GM12878 (cell line): ENCODE results near the gene LHB. TPM values are rescaled to one million over a fixed set of nuclear protein-coding genes. Genes with fewer than 3 reads are reported as not detected.
"Not testable (repeated sequence)": the region's sequence is repeated elsewhere in the genome, so short reads cannot be mapped to it uniquely, and the experiment has no call there.

Source experiments
- ATAC-seq: fragments of 200-7000 bp; cut with Tn5 transposase; 3 replicates; pipeline ENCODE4 v1.9.1; 2020; ENCODE audit warnings: mild to moderate bottlenecking, moderate library complexity
- BruUV-seq: library from RNA; stranded (reverse); fragments of 400-500 nt; replicated peaks from 2 replicates; lab custom pipeline; 2021; lab: Mats Ljungman, UMichigan
- CTCF ChIA-PET: fragments of 300-600 bp; sonication (Branson Sonifier 250); formaldehyde crosslinking; extraction: SDS; loops from one replicate; lab custom pipeline; 2021; ENCODE audit warnings: inconsistent platforms; lab: Yijun Ruan, JAX
- POLR2A ChIA-PET: fragments of 350-600 bp; formaldehyde crosslinking; extraction: SDS; loops from one replicate; lab custom pipeline; 2021; ENCODE audit warnings: inconsistent platforms; lab: Charles Lee
- RAD21 ChIA-PET: fragments of 300-600 bp; sonication (Branson Sonifier 250); formaldehyde crosslinking; loops from one replicate; lab custom pipeline; 2023; ENCODE audit warnings: antibody characterized with exemption; ENCODE audit not compliant: unreplicated experiment; lab: Charles Lee
- SMC1A ChIA-PET: fragments of 300-600 bp; sonication (Branson Sonifier 250); formaldehyde crosslinking; loops from one replicate; lab custom pipeline; 2023; ENCODE audit not compliant: unreplicated experiment, uncharacterized antibody; lab: Charles Lee
- DNase-seq: peaks from one replicate; pipeline ENCODE4 v3.0.0-alpha.2; 2011; ENCODE audit warnings: low read depth, low spot score
- FAIRE-seq: peaks from 3 replicates; lab custom pipeline; 2011; peaks lifted over from hg19 to GRCh38; lab: Jason Lieb, UNC
- H2AFZ ChIP-seq: 2 replicates; pipeline ENCODE4 v1.6.0; 2011; ENCODE audit warnings: low read depth, low read length, control low read depth; ENCODE audit not compliant: control insufficient read depth
- H3K27ac ChIP-seq: 2 replicates; pipeline ENCODE4 v1.5.1; 2011; ENCODE audit warnings: control low read depth; ENCODE audit not compliant: control insufficient read depth, insufficient read depth
- H3K27me3 ChIP-seq, 2 experiments: replicated peaks in 1 of 2; 2 replicates each; pipeline versions ENCODE4 v1.6.0 to v1.6.1; 2011; ENCODE audit warnings: low read length in 1 of 2; ENCODE audit not compliant: control insufficient read depth in 2 of 2, insufficient read depth in 2 of 2
- H3K36me3 ChIP-seq, 2 experiments: 2 replicates each; pipeline ENCODE4 v1.5.1; 2011; ENCODE audit warnings: low read length in 1 of 2; ENCODE audit not compliant: control insufficient read depth in 2 of 2, insufficient read depth in 2 of 2
- H3K4me1 ChIP-seq: 2 replicates; pipeline ENCODE4 v1.6.1; 2011; ENCODE audit warnings: mild to moderate bottlenecking, low read length, moderate library complexity, mixed read lengths; ENCODE audit not compliant: control insufficient read depth, insufficient read depth
- H3K4me2 ChIP-seq: 2 replicates; pipeline ENCODE4 v1.6.0; 2011; ENCODE audit warnings: control low read depth; ENCODE audit not compliant: control insufficient read depth, insufficient read depth
- H3K4me3 ChIP-seq: fragments of 200-600 bp; sonication (generic); 2 replicates; pipeline ENCODE4 v1.5.1; 2016
- H3K79me2 ChIP-seq: 2 replicates; pipeline ENCODE4 v1.6.0; 2011; ENCODE audit warnings: low read length; ENCODE audit not compliant: control insufficient read depth, insufficient read depth
- H3K9ac ChIP-seq: 2 replicates; pipeline ENCODE4 v1.8.0; 2011; ENCODE audit warnings: low read length, control low read depth, mixed read lengths; ENCODE audit not compliant: control insufficient read depth, insufficient read depth
- H3K9me3 ChIP-seq: replicated peaks from 3 replicates; pipeline ENCODE4 v1.5.1; 2011; ENCODE audit warnings: mild to moderate bottlenecking, low read length; ENCODE audit not compliant: control insufficient read depth, insufficient read depth
- H4K20me1 ChIP-seq: 2 replicates; pipeline ENCODE4 v1.6.0; 2011; ENCODE audit not compliant: control insufficient read depth, insufficient read depth
- WGBS: methylation state at CpG from one replicate; pipeline ENCODE4 v1.1.6; 2016; ENCODE audit warnings: low lambda C conversion rate; ENCODE audit not compliant: insufficient replicate concordance, insufficient coverage; ENCODE audit errors: missing lambda C conversion rate; 5-methylcytosine and 5-hydroxymethylcytosine counted together
- in situ Hi-C: fragments of 300-500 bp; cut with MboI; formaldehyde crosslinking; loops from 9 replicates; pipeline ENCODE4 v1.14.3; 2018; ENCODE audit warnings: mixed read lengths
- intact Hi-C: fragments of 100-400 bp; cut with micrococcal nuclease; formaldehyde crosslinking; loops from one replicate; pipeline ENCODE4 v1.14.2; 2022; ENCODE audit not compliant: unreplicated experiment
- polyA plus RNA-seq, 11 experiments: library from polyadenylated mRNA; depleted of rRNA in 4 of 11; unstranded in 6 of 11; stranded (reverse) in 5 of 11; fragments of >200 nt; fragmentation: Nextera tagmentation in 4 of 11; fragmentation: Illumina TruSeq in 1 of 11; extraction: Ambion mirVana in 4 of 11; extraction: Trizol in 1 of 11; gene quantifications; 1 replicate in 1 of 11; 2 replicates in 10 of 11; pipeline versions ENCODE4 v1.2.1 to v1.2.3, GENCODE V29; 2011 to 2016; ENCODE audit warnings: inconsistent platforms in 2 of 11, missing spikeins in 2 of 11, low read depth in 1 of 11
- total RNA-seq, 4 experiments: library from RNA; depleted of rRNA in 3 of 4; stranded (reverse); fragments of >200 nt in 3 of 4; fragmentation: Illumina TruSeq in 1 of 4; extraction: Trizol in 1 of 4; gene quantifications; 2 replicates each; pipeline versions ENCODE4 v1.2.1 to v1.2.3, GENCODE V29; 2013 to 2021

Gene LHB
- total and polyA plus RNA-seq, 10 of the 15 experiments (the other 5 are each of a cell fraction or from before 2014, with no cell fraction given), result 0.20 to 0.72 (median 0.46) TPM; not detected in 5

DNA sequence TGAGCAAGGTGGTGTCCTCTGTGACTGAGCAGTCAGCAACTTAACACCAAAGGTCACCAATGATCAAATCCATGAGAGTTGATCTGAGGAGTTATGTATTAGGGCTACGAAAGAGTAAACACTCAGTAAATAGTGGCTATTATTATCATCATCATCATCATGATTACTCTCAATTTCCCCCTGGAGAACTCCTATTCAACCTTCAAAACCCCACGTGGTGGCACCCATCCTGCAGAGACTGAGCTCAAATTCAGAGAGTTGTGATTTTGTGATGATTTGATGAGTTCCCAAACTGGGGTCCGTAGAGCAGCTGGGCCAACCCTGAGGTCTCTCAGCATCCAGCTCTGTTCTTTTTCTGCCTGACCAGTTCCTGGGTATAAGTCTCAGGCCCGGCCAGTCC is 32.9 kb upstream of the LHB start:
- POLR2A ChIA-PET, FAIRE-seq, BruUV-seq: not testable (repeated sequence)

DNA sequence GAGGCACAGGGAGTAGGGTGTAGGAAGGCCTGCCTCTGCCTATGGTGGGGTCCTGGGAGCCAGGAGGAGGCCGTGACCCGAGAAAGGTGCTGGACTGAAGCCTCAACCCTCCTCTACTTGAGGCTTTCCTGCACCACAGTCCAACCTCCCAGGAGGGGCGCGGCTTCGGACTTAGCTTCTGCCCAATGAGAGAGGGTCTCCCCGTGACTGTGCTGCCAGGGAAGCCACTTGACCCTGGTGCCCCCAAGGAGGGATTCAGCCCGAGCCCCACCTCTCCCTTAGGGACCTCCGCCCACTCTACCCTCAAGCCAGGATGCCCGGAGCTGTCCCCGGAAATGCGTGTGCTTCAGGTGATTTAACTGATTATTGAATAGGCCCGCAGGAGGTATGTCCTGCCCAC is 32.1 kb upstream of the LHB start, which contains the start of gene CGB8:
Gene CGB8 (minus strand): TSS at position 101 of the 400 bp plus-strand sequence. CDS start 372 bp downstream, outside the sequence.
- WGBS, result 50% methylated on average over 6 of the region's 12 CpGs
- intact Hi-C loops, H3K27ac ChIP-seq, H3K9me3 ChIP-seq, H3K4me3 ChIP-seq, POLR2A ChIA-PET, H3K4me2 ChIP-seq, H3K4me1 ChIP-seq, H2AFZ ChIP-seq, H3K27me3 ChIP-seq, H3K79me2 ChIP-seq, H4K20me1 ChIP-seq, DNase-seq, BruUV-seq, SMC1A ChIA-PET, in situ Hi-C loops, H3K36me3 ChIP-seq, ATAC-seq, CTCF ChIA-PET, H3K9ac ChIP-seq, RAD21 ChIA-PET, FAIRE-seq: not testable (repeated sequence)

More for the DNA sequence above, 32.9 kb upstream of the LHB start:
- 5% methylated on average over 2 of the region's 4 CpGs for WGBS
- H3K9me3 ChIP-seq, CTCF ChIA-PET, H3K4me1 ChIP-seq, H3K79me2 ChIP-seq, in situ Hi-C loops, intact Hi-C loops, RAD21 ChIA-PET, H3K4me3 ChIP-seq, H3K27me3 ChIP-seq, H3K4me2 ChIP-seq, H3K9ac ChIP-seq, ATAC-seq, H3K36me3 ChIP-seq, H4K20me1 ChIP-seq, H3K27ac ChIP-seq, SMC1A ChIA-PET, DNase-seq, H2AFZ ChIP-seq: not testable (repeated sequence)

DNA sequence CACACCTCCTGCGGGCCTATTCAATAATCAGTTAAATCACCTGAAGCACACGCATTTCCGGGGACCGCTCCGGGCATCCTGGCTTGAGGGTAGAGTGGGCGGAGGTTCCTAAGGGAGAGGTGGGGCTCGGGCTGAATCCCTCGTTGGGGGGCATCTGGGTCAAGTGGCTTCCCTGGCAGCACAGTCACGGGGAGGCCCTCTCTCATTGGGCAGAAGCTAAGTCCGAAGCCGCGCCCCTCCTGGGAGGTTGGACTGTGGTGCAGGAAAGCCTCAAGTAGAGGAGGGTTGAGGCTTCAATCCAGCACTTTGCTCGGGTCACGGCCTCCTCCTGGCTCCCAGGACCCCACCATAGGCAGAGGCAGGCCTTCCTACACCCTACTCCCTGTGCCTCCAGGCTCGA is 26.7 kb upstream of the LHB start, which contains the start of gene CGB5:
Gene CGB5 (plus strand): TSS at position 301 of the 400 bp plus-strand sequence. CDS start 362 bp downstream, outside the sequence.
- H2AFZ ChIP-seq, H3K36me3 ChIP-seq, H3K27ac ChIP-seq, POLR2A ChIA-PET, DNase-seq, H3K4me3 ChIP-seq, CTCF ChIA-PET, H4K20me1 ChIP-seq, H3K4me2 ChIP-seq, BruUV-seq, H3K4me1 ChIP-seq, FAIRE-seq, H3K79me2 ChIP-seq, ATAC-seq, H3K9me3 ChIP-seq, in situ Hi-C loops, SMC1A ChIA-PET, intact Hi-C loops, H3K9ac ChIP-seq, RAD21 ChIA-PET, H3K27me3 ChIP-seq: not testable (repeated sequence)
- WGBS, result 42% methylated on average over 14 of the region's 15 CpGs

DNA sequence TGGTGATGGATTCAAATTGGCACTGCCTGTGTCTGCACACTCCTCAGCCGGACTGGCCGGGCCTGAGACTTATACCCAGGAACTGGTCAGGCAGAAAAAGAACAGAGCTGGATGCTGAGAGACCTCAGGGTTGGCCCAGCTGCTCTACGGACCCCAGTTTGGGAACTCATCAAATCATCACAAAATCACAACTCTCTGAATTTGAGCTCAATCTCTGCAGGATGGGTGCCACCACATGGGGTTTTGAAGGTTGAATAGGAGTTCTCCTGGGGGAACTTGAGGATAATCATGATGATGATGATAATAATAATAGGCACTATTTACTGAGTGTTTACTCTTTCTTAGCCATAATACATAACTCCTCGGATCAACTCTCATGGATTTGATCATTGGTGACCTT is 25.8 kb upstream of the LHB start:
- H3K4me3 ChIP-seq, H4K20me1 ChIP-seq, H3K79me2 ChIP-seq, H2AFZ ChIP-seq, DNase-seq, H3K27me3 ChIP-seq, FAIRE-seq, SMC1A ChIA-PET, RAD21 ChIA-PET, H3K9ac ChIP-seq, BruUV-seq, intact Hi-C loops, ATAC-seq, H3K9me3 ChIP-seq, in situ Hi-C loops, CTCF ChIA-PET, H3K4me2 ChIP-seq, H3K4me1 ChIP-seq, H3K27ac ChIP-seq, POLR2A ChIA-PET, H3K36me3 ChIP-seq: not testable (repeated sequence)
- WGBS, result 0% methylated on average over 1 of the region's 4 CpGs
